ENCODE data around the gene ZNF581.
A peak's percentile ranks its signal among the peaks of the same experiment; 100 is the strongest.

ZNF581 gene

GRCh38 chr19:55643003-55643886 lies at the start of gene ZNF581:
Gene ZNF581 (plus strand): TSS chr19:55643649. CDS start chr19:55644572, 923 bp downstream.
- DNase-seq: peak; percentile 86

- no peak for DNase-seq
These were observed 48.4 kb upstream of the ZNF581 start for GRCh38 chr19:55594996-55595545.

- no peak for DNase-seq
These were observed 47.1 kb upstream of the ZNF581 start for GRCh38 chr19:55596304-55596703.

DNA sequence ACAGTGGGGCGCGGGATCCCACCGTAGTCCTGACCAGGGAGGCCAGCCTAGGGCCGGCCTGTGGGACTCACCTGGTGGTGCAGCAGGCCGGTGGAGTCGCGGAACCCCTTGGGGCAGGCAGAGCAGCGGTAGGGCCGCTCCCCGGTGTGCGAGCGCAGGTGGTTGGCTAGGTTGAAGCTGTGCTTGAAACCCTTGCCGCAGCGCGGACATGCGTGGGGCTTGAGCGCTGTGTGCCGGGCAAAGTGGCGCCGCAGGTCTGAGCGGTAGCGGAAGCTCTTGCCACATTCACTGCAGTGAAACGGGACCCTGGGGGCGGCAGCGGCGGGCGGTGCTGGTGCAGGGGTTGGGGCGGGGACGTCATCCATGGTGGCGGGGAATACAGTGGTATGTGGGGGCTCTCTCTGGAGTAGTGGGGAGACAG lies 45.9 kb upstream of the ZNF581 start:
- no peak for DNase-seq

DNA sequence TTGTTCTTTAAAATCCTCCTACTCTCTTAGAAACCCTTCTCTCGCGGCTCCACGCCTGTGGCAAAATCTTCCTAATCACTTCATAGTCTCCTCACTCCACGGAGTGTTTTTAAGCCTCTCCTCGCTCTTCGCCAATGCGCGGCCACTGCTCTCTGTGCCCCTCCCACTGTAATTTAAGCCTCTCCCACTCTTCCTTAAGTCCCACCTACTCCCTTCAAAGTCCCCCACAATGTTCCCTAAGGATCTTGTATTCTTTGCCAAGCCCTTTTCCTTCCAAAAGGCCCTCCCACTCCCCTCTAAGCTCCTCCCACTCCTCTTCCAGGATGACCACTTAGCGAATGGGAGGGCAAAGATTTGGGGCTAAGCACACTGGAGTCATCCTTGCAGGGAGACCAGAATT lies 45.4 kb upstream of the ZNF581 start:
- DNase-seq: no peak

- peak; percentile 89 for DNase-seq
These were observed 44.6 kb upstream of the ZNF581 start for GRCh38 chr19:55598719-55599467.

GRCh38 chr19:55599468-55599841 lies 44.0 kb upstream of the ZNF581 start, which contains the start of gene FIZ1:
Gene FIZ1 (minus strand): TSS chr19:55599517. CDS start chr19:55597865, 1,652 bp downstream.
- peak; percentile 95 for DNase-seq

DNA sequence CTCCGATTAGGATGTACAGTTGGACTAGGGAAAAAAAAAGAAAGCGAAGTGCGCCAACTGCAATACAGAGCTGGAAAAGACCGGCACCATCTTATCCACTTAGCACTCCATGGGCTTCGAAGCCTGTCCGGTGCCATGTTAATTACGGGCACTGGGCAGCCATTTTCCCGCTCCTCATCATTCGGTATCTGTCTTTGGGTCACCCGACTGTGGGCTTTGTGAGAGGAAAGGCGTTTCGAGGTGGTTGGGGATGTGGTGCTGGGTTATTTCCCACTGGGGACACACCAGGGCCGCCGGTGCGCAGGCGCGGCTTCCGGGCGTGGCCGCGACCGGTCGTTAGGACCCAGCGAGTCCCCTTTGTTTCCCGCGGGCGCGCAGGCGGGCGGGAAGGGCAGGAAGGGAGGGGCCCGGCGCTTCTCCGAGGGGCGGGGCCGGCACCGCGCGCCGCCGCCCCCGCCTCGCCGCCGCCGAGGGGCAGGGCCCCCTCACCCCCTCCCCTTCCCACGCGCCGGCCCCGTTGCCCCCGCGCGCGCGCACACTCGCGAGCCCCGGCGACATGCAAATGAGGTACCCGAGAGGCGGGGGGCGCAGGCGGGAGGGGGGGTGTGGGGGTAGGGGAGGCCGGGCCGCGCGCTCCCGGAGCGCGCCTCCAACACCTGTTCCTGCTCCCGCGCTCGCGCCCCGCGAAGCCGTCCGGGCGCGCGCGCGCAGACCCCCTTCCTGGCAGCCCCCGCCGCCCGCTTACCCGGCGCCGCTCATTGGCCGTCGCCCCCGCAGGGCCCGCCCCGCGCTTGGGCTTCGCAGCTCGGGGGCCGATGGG lies 43.4 kb upstream of the ZNF581 start, which contains the start of gene ZNF524:
Gene ZNF524 (plus strand): TSS at position 447 of the 820 bp plus-strand sequence. CDS start 1,825 bp downstream, outside the sequence.
- DNase-seq: peak; percentile 83

- no peak for DNase-seq
These were observed 42.8 kb upstream of the ZNF581 start for GRCh38 chr19:55600662-55601028.

DNA sequence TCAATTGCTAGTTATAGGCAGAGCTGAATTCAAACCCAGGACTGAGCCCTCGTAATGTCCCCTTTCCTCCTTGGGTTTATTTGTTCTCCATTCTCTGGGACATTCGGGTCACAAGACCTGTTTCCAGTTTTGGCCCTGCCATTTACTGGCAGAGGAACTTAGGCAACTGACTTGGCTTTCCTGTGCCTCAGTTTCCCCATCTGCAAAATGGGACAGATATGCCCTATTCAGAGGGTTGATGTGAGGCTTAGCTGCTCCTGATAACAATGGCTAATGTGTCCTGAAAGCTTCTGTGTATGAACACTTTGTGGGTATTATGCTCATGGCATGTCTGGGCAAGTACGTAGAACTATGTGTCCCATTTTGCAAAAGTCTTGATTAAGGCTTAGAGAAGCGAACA lies 42.4 kb upstream of the ZNF581 start:
- DNase-seq: no peak

DNA sequence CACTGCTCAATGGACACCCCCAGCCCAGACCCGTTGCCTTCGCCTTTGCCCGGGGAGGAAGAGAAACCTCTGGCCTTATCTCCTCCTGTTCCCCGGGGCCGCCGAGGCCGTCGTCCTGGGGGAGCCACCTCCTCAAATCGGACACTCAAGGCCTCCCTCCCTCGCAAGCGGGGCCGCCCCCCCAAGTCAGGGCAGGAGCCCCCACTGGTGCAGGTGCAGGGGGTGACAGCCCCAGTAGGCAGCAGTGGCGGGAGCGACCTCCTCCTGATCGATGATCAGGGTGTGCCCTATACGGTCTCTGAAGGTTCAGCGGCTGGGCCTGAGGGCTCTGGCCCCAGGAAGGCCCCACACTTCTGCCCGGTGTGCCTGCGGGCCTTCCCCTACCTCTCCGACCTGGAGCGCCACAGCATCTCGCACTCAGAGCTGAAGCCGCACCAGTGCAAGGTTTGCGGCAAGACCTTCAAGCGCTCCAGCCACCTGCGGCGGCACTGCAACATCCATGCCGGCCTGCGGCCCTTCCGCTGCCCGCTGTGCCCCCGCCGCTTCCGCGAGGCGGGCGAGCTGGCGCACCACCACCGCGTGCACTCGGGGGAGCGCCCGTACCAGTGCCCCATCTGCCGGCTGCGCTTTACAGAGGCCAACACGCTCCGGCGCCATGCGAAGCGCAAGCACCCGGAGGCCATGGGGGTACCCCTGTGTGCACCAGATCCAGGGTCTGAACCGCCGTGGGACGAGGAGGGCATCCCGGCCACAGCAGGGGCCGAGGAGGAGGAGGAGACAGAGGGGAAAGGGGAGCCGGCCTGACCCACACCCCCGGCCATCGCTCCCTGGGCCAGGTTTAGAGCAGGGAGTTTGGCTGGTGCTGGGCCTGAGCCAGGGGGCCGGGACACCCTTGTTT lies 41.1 kb upstream of the ZNF581 start:
- no peak for DNase-seq

- DNase-seq: no peak
These were observed 40.3 kb upstream of the ZNF581 start for GRCh38 chr19:55603115-55603514.

- no peak for DNase-seq
These were observed 39.7 kb upstream of the ZNF581 start for GRCh38 chr19:55603581-55604292.

DNA sequence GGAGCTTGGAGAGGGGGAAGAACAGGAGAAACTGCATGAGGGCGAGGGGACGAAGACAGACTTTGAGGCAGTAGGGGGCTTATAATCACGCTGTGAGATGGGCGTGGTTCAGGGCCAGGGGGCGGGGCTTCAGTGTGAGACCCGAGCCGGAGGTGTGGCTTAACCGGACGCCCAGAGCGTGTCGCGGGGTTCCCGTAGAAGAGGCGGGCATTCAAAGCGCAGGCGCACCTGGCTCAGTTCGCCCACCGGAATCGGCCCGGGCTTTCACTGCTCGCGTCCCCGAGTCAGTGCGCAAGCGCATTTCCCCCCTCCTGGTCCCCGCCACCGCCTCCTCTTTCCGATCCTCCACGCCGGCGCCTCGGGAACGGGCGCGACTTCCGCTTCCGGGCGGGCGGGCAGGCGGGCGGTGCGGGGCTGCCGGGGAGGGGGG lies 38.2 kb upstream of the ZNF581 start:
- DNase-seq: peak; percentile 99

- peak; percentile 71 for DNase-seq
These were observed 37.6 kb upstream of the ZNF581 start, which contains the start of gene ZNF865 for GRCh38 chr19:55605637-55606470. Gene ZNF865 (plus strand): TSS chr19:55605647. CDS start chr19:55613619, 7,972 bp downstream.

- no peak for DNase-seq
These were observed 37.0 kb upstream of the ZNF581 start for GRCh38 chr19:55606471-55606787.

DNA sequence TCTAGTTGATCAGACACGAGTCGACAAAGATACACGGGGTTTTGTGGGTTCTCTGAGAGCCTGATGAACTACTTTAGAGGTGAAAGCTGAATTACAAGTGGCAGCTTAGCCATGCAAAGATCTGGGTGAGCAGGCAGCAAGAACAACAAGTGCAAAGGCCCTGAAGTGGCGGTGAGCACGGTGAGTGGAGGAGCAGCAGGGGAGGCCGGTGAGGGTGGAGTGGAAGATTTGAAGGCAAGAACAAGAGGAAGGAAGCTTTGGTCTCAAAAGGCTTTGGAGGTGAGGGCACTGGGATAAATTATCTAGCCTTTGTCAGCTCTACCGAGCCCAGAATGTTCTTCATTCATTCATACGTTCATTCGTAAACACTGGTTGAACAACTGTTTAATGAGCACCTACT lies 36.6 kb upstream of the ZNF581 start:
- DNase-seq: no peak

GRCh38 chr19:55609326-55609725 lies 34.1 kb upstream of the ZNF581 start:
- DNase-seq: no peak

- no peak for DNase-seq
These were observed 32.0 kb upstream of the ZNF581 start for GRCh38 chr19:55611300-55611982.

Data from stimulated activated CD4-positive, alpha-beta T cell treated with anti-CD3 and anti-CD28 coated beads, Interleukin-4, amount 100 ng/mL, for 1 hour (primary cell).